GM12892 (cell line): ENCODE data around the gene RGS7BP.

Experiments used
- POLR2A ChIP-seq: IDR thresholded peaks from 2 replicates; pipeline ENCODE4 v1.6.1; 2011; ENCODE audit warnings: low read depth, low read length, control low read depth
- POLR2AphosphoS5 ChIP-seq: IDR thresholded peaks from 2 replicates; pipeline ENCODE4 v1.6.1; 2011; ENCODE audit warnings: low read depth, low read length, control low read depth

- TF ChIP-seq POLR2AphosphoS5: no peak
- TF ChIP-seq POLR2A: no peak
Measured at GRCh38 chr5:64637144-64637543, 131.3 kb downstream of the RGS7BP start.
